ENCODE results near the gene ABCC4.
A peak's percentile ranks its signal among the peaks of the same experiment; 100 is the strongest.

Gene ABCC4

DNA sequence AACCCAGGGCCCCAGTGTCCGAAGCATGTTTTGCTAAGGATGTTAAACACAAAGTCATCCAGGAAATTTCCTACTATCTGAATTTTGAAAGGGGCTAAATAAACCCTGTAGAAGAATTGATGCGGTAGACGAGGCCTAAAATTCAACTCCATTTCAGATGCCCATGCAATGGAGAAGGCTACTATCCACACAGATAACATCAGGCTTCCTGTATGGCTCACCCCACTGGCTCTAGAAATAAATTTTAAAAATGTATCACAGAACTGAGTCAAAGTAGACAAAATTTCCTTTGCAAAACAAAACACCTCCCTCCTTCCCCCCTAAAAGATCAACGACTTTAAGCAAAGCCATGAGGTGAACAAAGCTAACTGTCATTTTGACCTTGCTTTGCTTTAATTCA, 188.4 kb downstream of the ABCC4 start:
- no peak overlapping the region for H3K4me3 ChIP-seq (ENCODE audit: insufficient read depth, low read depth, low read length)
- H3K4me1 ChIP-seq (ENCODE audit: control insufficient read depth, insufficient read depth, low read length), result peaks cover 46% of the 10 kb centered on the region
- 91 to 93% methylated on average over 4 of the region's 4 CpGs for WGBS, 2 experiments
- peak overlapping the region; percentile 47 for H3K27ac ChIP-seq (ENCODE audit: insufficient read depth, low read depth, low read length, poor library complexity, severe bottlenecking)
- H3K36me3 ChIP-seq (ENCODE audit: control insufficient read depth, insufficient read depth, low read length), result no peaks in the 10 kb centered on the region
- H3K27me3 ChIP-seq (ENCODE audit: control insufficient read depth, insufficient read depth, low read length, poor library complexity, severe bottlenecking), result no peaks in the 10 kb centered on the region
- H3K9me3 ChIP-seq (ENCODE audit: control insufficient read depth, low read length), result no peaks in the 10 kb centered on the region

DNA sequence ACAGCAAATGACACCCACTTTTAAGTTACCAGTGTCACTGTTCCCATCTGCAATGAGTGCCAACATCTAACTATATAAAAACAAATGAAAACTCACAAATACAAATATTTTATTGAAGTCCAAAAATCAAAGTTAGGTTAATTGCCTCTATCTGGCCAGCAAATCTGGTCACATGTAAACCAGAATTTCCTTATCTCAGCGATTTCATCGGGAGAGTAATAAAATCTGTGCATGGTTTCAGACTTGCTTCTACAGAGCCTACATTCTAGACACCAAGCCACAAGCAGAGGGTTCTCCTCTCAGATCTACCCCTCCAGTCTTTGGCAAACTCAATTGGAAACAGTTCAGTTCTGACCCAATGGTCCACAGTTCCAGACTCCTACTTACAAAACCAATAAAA, 189.6 kb downstream of the ABCC4 start:
- H3K9me3 ChIP-seq (ENCODE audit: control insufficient read depth, low read length), result no peaks in the 10 kb centered on the region
- H3K36me3 ChIP-seq (ENCODE audit: control insufficient read depth, insufficient read depth, low read length), result no peaks in the 10 kb centered on the region
- no peak overlapping the region for H3K4me3 ChIP-seq (ENCODE audit: insufficient read depth, low read depth, low read length)
- no peak overlapping the region for H3K27ac ChIP-seq (ENCODE audit: insufficient read depth, low read depth, low read length, poor library complexity, severe bottlenecking)
- H3K4me1 ChIP-seq (ENCODE audit: control insufficient read depth, insufficient read depth, low read length), result peaks cover 39% of the 10 kb centered on the region
- 93 to 95% methylated on average over 2 of the region's 2 CpGs for WGBS, 2 experiments
- no peaks in the 10 kb centered on the region for H3K27me3 ChIP-seq (ENCODE audit: control insufficient read depth, insufficient read depth, low read length, poor library complexity, severe bottlenecking)

DNA sequence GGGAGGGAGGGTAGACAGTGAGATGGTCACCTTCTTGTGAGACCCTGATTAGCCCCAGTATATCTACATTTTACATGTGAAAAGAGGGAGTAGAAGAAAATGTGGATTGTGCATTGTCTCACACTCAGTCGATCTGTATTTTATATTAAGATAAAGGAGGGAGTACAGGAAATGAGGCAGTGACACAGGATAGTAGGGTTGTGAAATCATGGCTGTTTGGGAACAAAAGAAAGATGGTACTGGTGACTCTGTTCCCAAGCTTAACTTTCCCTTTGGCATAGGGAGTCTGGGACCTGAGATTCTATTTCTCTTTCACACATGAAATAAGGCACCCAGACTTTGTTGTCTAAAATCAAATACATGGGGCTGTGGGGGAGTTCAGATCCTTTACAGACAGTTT, 194.7 kb downstream of the ABCC4 start:
- H3K27me3 ChIP-seq (ENCODE audit: control insufficient read depth, insufficient read depth, low read length, poor library complexity, severe bottlenecking), result no peaks in the 10 kb centered on the region
- H3K9me3 ChIP-seq (ENCODE audit: control insufficient read depth, low read length), result no peaks in the 10 kb centered on the region
- H3K4me1 ChIP-seq (ENCODE audit: control insufficient read depth, insufficient read depth, low read length), result peaks cover 11% of the 10 kb centered on the region

DNA sequence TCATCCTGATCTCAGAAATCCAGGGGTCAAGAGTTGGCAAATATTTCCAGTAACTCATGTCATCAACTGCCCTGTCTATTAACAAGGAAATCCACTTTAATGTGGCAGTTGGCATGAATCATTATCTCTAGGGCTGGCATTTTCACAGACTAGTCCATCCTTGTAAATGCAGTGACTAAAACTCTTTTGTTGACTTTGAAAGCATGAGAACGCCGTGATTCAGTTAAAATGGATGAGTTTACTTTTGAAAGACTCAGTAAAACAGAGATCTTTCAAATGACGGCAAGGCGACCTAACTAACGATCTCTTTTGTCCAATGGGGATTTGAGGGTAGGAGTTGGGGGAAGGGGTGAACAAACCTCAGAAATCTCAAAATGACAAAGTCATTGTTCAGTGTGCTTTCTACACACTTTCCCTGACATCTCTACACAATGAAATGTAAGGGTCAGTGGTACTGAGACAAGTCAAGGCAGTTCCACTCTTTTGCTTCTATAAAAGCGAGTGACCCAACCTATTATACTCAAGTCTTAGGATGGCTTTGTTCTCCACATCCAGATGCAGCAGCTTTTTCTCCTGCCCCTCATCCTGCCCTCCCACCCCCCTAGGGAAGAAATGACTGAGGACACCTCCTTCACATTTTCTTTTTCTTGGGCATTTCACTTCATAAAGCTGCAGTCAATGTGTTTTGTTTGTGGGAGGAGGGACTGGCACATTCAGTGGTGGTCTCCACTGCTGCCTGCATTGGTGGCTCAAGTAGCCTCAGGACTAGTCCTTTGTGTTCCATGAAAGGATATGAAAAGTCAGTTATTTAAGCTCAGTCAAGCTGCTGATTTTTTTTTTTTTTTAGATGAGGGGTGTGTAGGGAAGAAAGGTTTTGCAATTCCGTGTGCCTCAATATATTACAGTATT, 200.5 kb downstream of the ABCC4 start:
- Histone ChIP-seq H3K9me3 (ENCODE audit: control insufficient read depth, low read length) (no peaks in the 10 kb centered on the region), H3K27me3 (ENCODE audit: control insufficient read depth, insufficient read depth, low read length, poor library complexity, severe bottlenecking) (no peaks in the 10 kb centered on the region), H3K4me3 (ENCODE audit: insufficient read depth, low read depth, low read length) (no peak overlapping the region), H3K27ac (ENCODE audit: insufficient read depth, low read depth, low read length, poor library complexity, severe bottlenecking) (peak overlapping the region; percentile 75), H3K4me1 (ENCODE audit: control insufficient read depth, insufficient read depth, low read length) (peaks cover 19% of the 10 kb centered on the region), H3K36me3 (ENCODE audit: control insufficient read depth, insufficient read depth, low read length) (no peaks in the 10 kb centered on the region)
- WGBS, 2 experiments, result 57 to 61% methylated on average over 7 of the region's 7 CpGs

More for the DNA sequence above, 194.7 kb downstream of the ABCC4 start:
- WGBS, 2 experiments, result 95 to 97% methylated on average over 1 of the region's 1 CpG
- no peak overlapping the region for H3K27ac ChIP-seq (ENCODE audit: insufficient read depth, low read depth, low read length, poor library complexity, severe bottlenecking)
- H3K4me3 ChIP-seq (ENCODE audit: insufficient read depth, low read depth, low read length), result no peak overlapping the region
- H3K36me3 ChIP-seq (ENCODE audit: control insufficient read depth, insufficient read depth, low read length), result no peaks in the 10 kb centered on the region

DNA sequence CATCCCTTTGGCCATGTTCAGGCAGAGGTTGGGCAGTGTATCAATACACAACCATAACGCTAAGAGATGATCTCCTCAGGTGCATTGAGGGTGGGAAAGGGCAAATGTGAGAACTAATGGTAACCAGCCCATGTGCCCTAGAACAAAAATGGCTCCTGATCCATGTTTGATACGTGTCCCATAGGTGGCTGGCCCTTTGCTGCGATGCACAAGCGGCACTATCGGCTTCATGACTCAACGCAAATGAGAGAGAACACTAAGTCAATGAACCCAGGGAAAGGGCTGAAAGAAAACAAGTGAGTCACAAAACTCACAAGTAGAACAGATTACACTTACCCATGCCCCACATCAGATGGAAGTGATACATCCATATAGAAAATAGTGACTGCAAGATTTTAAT, 201.7 kb downstream of the ABCC4 start:
- Histone ChIP-seq H3K27ac (ENCODE audit: insufficient read depth, low read depth, low read length, poor library complexity, severe bottlenecking) (no peak overlapping the region), H3K9me3 (ENCODE audit: control insufficient read depth, low read length) (no peaks in the 10 kb centered on the region), H3K4me1 (ENCODE audit: control insufficient read depth, insufficient read depth, low read length) (peaks cover 19% of the 10 kb centered on the region), H3K27me3 (ENCODE audit: control insufficient read depth, insufficient read depth, low read length, poor library complexity, severe bottlenecking) (no peaks in the 10 kb centered on the region), H3K4me3 (ENCODE audit: insufficient read depth, low read depth, low read length) (no peak overlapping the region), H3K36me3 (ENCODE audit: control insufficient read depth, insufficient read depth, low read length) (no peaks in the 10 kb centered on the region)
- 95 to 97% methylated on average over 6 of the region's 6 CpGs for WGBS, 2 experiments

DNA sequence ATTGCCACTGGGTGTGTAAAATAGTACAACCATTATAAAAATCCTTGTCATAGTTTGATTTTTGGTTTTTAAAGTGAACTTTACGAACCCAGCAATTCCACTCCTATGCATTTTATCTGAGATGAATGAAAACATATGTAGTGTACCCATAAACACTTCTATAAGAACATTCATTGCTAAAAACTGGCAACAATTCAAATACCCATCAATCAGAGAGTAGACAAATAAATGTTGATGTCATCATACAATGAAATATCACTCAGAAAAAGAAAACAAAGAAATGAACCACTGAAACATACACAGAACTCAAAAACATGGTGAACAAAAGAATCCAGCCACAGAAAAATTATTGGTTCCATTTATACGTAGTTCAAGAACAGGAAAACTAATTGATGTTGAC, 202.3 kb downstream of the ABCC4 start:
- H3K27ac ChIP-seq (ENCODE audit: insufficient read depth, low read depth, low read length, poor library complexity, severe bottlenecking), result no peak overlapping the region
- H3K9me3 ChIP-seq (ENCODE audit: control insufficient read depth, low read length), result no peaks in the 10 kb centered on the region
- no peaks in the 10 kb centered on the region for H3K36me3 ChIP-seq (ENCODE audit: control insufficient read depth, insufficient read depth, low read length)
- 96 to 100% methylated on average over 1 of the region's 2 CpGs for WGBS, 2 experiments
- H3K27me3 ChIP-seq (ENCODE audit: control insufficient read depth, insufficient read depth, low read length, poor library complexity, severe bottlenecking), result no peaks in the 10 kb centered on the region
- no peak overlapping the region for H3K4me3 ChIP-seq (ENCODE audit: insufficient read depth, low read depth, low read length)
- H3K4me1 ChIP-seq (ENCODE audit: control insufficient read depth, insufficient read depth, low read length), result peaks cover 17% of the 10 kb centered on the region

DNA sequence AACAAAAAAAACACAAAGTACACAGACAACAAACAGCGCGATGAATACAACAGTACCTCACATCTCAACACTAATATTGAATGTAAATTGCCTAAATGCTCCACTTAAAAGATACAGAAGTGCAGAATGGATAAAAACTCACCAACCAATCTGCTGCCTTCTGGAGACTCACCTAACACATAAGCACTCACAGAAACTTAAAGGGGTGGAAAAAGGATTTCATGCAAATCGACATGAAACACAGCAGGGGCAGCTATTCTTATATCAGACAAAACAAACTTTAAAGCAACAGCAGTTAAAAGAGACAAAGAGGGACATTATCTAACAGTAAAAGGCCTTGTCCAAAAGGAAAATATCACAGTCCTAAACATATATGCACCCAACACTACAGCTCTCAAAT, 209.5 kb downstream of the ABCC4 start:
- 85% methylated on average over 3 of the region's 3 CpGs for whole genome bisulfite sequencing, 2 experiments

DNA sequence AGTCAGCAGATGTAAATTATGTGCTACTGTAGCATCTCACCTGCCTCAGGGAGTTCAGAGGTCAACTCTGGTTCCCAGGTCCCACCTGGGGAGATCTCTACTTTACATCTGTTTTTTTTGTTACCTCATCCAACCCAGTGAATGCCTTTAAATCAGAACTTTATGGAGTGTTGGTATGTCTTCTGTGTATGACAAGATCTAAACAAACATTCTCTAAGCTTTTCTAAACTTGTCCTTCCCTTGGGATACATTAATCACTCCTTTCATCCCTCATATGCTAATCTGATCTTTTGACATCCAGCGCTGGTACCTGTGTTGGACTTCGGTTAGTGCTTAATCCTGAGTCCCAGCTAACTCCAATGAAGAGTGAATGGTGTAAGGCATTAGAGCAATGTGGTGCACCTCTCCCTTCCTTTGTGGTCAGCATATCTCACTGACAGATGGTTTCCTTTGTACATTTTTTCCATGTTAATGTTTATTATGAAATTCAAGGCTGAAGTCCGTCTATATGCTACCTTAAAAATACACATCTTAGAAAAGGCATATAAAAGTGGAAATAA, 213.4 kb downstream of the ABCC4 start:
- Histone ChIP-seq H3K36me3 (ENCODE audit: control insufficient read depth, insufficient read depth, low read length) (no peaks in the 10 kb centered on the region), H3K4me3 (ENCODE audit: insufficient read depth, low read depth, low read length) (no peak overlapping the region), H3K9me3 (ENCODE audit: control insufficient read depth, low read length) (no peaks in the 10 kb centered on the region), H3K27me3 (ENCODE audit: control insufficient read depth, insufficient read depth, low read length, poor library complexity, severe bottlenecking) (no peaks in the 10 kb centered on the region), H3K4me1 (ENCODE audit: control insufficient read depth, insufficient read depth, low read length) (no peaks in the 10 kb centered on the region), H3K27ac (ENCODE audit: insufficient read depth, low read depth, low read length, poor library complexity, severe bottlenecking) (no peak overlapping the region)
- 90 to 94% methylated on average over 2 of the region's 3 CpGs for WGBS, 2 experiments

More for the DNA sequence above, 209.5 kb downstream of the ABCC4 start:
- Histone ChIP-seq H3K27me3 (ENCODE audit: control insufficient read depth, insufficient read depth, low read length, poor library complexity, severe bottlenecking) (no peaks in the 10 kb centered on the region), H3K9me3 (ENCODE audit: control insufficient read depth, low read length) (no peaks in the 10 kb centered on the region), H3K27ac (ENCODE audit: insufficient read depth, low read depth, low read length, poor library complexity, severe bottlenecking) (no peak overlapping the region), H3K36me3 (ENCODE audit: control insufficient read depth, insufficient read depth, low read length) (no peaks in the 10 kb centered on the region), H3K4me1 (ENCODE audit: control insufficient read depth, insufficient read depth, low read length) (no peaks in the 10 kb centered on the region), H3K4me3 (ENCODE audit: insufficient read depth, low read depth, low read length) (no peak overlapping the region)

DNA sequence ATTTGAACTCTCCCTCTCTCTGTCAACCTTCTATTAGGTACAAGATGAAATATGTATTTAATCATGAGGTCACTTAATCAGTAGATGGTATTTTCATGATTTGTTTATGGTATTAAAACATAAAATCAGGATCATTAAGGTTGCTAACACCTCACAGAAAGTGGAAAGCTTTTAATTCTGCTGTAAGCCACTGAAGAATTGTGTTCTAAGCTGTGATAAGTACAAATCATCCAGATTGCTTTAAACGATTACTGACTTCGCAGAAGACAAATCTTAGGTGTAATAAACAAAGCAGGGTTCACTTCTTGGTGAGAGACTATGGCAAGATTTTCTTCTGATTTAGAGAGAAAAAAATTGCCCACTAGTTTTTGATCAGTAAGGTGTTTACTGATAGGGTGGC, 214.5 kb downstream of the ABCC4 start:
- no peaks in the 10 kb centered on the region for H3K4me1 ChIP-seq (ENCODE audit: control insufficient read depth, insufficient read depth, low read length)
- H3K27me3 ChIP-seq (ENCODE audit: control insufficient read depth, insufficient read depth, low read length, poor library complexity, severe bottlenecking), result no peaks in the 10 kb centered on the region
- H3K9me3 ChIP-seq (ENCODE audit: control insufficient read depth, low read length), result no peaks in the 10 kb centered on the region
- H3K27ac ChIP-seq (ENCODE audit: insufficient read depth, low read depth, low read length, poor library complexity, severe bottlenecking), result no peak overlapping the region
- 96 to 97% methylated on average over 2 of the region's 2 CpGs for WGBS, 2 experiments
- H3K36me3 ChIP-seq (ENCODE audit: control insufficient read depth, insufficient read depth, low read length), result no peaks in the 10 kb centered on the region
- H3K4me3 ChIP-seq (ENCODE audit: insufficient read depth, low read depth, low read length), result no peak overlapping the region

DNA sequence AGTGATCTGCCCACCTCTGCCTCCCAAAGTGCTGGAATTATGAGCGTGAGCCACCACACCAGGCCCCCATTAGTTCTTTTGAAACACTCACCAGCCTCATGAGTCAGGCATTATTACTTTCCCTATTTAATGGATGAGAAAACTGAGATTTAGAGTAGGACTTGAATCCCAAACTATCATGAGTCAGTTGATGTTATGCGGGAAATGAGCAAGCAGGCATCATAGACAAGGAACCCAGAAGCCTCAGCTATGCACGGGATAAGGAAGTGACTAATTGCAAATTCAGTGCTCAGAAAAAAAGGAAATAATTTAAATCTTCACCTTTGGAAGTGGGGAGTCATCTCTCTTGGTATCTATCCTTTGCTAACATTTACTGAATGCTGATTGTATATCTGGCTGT, 217.5 kb downstream of the ABCC4 start:
- no peaks in the 10 kb centered on the region for H3K27me3 ChIP-seq (ENCODE audit: control insufficient read depth, insufficient read depth, low read length, poor library complexity, severe bottlenecking)
- no peaks in the 10 kb centered on the region for H3K9me3 ChIP-seq (ENCODE audit: control insufficient read depth, low read length)
- no peak overlapping the region for H3K27ac ChIP-seq (ENCODE audit: insufficient read depth, low read depth, low read length, poor library complexity, severe bottlenecking)
- no peak overlapping the region for H3K4me3 ChIP-seq (ENCODE audit: insufficient read depth, low read depth, low read length)
- H3K4me1 ChIP-seq (ENCODE audit: control insufficient read depth, insufficient read depth, low read length), result no peaks in the 10 kb centered on the region
- 92 to 98% methylated on average over 3 of the region's 3 CpGs for WGBS, 2 experiments
- H3K36me3 ChIP-seq (ENCODE audit: control insufficient read depth, insufficient read depth, low read length), result no peaks in the 10 kb centered on the region

Measured in ectodermal cell (in vitro differentiated cells).